H7 (cell line): Measurements from ENCODE around the gene PKD1L1. TPM values are rescaled to one million over a fixed set of nuclear protein-coding genes. Genes with fewer than 3 reads are reported as not detected.
A peak's percentile ranks its signal among the peaks of the same experiment; 100 is the strongest.

Experiments used
- DNase-seq: peaks from one replicate; pipeline ENCODE4 v3.0.0; 2012
- H3K27me3 ChIP-seq: 2 replicates; pipeline ENCODE4 v1.6.0; 2011; ENCODE audit warnings: mild to moderate bottlenecking, low read length; ENCODE audit not compliant: control insufficient read depth, insufficient read depth
- H3K36me3 ChIP-seq: replicated peaks from 2 replicates; pipeline ENCODE4 v1.5.1; 2011; ENCODE audit warnings: low read length; ENCODE audit not compliant: control insufficient read depth, insufficient read depth
- H3K4me3 ChIP-seq: 2 replicates; pipeline ENCODE4 v1.5.1; 2011; ENCODE audit warnings: low read depth, mild to moderate bottlenecking, control low read depth, low read length, moderate library complexity; ENCODE audit not compliant: insufficient read depth
- total RNA-seq: library from RNA; depleted of rRNA; stranded (reverse); fragments of >200 nt; shearing (Covaris generic); gene quantifications from 2 replicates; pipeline ENCODE4 v1.2.3, GENCODE V29; 2014

The PKD1L1 gene
- total RNA-seq, 1 experiment from 2014 or later = 0.07 TPM

DNA sequence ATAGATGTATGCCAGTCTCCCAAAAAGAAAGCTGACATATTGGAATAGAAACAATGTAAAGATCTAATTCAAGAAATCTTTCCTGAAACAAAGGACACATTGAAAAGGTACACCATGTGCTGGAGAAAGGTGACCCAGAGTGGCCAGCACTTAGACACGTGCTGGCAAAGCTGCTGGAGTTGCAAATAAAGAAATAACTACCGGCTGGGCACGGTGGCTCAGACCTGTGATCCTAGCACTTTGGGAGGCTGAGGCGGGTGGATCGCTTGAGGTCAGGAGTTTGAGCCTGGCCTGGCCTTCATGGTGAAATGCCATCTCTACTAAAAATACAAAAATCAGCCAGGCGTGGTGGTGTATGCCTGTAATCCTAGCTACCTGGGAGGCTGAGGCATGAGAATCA is 35.9 kb downstream of the PKD1L1 start:
- no peak overlapping the region for H3K4me3 ChIP-seq
- DNase-seq = no peak
- H3K36me3 ChIP-seq = no peaks in the 10 kb centered on the region
- H3K27me3 ChIP-seq = no peaks in the 10 kb centered on the region

DNA sequence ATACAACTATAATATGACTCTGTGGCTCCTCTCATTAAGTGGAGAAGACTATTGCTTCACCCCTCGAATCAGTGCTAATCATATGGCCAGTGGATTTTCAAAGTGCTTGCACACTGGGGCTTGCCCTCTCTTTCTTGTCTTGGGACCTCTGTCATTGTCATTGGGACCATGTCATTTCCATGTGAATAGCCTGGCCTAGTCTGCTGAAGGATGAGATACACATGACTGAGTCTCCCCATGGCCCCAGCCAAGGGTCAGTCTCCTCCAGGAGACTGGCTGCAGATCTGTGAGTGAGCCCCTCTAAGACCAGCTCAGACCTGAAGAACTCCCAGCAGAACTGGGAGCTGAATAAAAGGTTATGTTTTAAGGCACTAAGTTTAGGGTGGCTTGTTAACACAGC is 39.5 kb downstream of the PKD1L1 start:
- no peaks in the 10 kb centered on the region for H3K36me3 ChIP-seq
- H3K27me3 ChIP-seq = peaks cover 1% of the 10 kb centered on the region
- DNase-seq = no peak
- no peak overlapping the region for H3K4me3 ChIP-seq

DNA sequence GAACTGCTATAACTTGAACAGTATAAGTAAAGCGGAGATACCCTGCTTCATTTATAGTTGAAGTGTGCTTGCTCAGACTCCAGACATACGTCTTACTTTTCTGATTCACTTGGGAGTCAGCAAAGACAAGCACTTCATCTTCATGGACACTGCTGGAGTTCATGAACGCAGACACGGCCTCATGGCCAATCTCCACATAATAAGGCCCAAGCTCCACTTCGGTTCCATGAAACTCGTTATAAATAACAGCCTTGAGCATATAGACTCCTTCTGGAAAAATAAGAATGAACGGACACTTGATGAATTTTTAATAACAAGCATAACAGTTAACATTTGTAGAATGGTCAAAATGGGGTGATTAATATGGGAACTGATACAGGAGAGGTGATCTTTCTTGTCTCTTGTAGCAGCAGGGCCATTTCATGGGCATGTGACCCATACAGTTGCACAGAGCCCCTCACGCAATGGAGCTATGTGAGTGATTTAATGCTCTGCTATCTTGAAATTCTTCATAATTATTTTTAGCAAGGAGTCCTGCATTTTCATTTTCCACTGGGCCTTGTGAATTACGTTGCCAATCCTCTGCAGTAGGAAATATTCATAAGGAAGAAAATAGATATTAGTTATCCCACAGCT is 40.2 kb downstream of the PKD1L1 start:
- DNase-seq = no peak
- no peaks in the 10 kb centered on the region for H3K36me3 ChIP-seq
- no peak overlapping the region for H3K4me3 ChIP-seq
- peaks cover 1% of the 10 kb centered on the region for H3K27me3 ChIP-seq

DNA sequence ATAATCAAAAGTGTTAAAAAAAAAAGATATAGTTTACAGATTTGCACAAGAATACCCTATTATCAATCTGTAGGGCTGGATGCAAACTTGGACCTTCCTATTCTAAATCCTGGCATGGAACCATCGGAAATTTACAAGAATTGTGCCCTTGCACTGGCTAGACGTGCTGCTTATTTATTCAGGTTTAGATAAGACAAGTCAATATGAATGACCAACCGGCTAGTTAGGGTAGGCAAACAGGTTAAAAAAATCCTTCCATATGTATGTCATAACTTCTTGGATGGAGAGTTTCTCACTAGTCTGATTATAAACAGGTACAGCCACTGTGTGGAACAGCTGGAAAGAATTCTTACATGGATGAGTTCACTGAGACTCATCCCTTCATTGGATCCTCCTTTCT is 41.4 kb downstream of the PKD1L1 start:
- H3K27me3 ChIP-seq = peaks cover 1% of the 10 kb centered on the region
- H3K4me3 ChIP-seq = no peak overlapping the region
- DNase-seq = no peak
- H3K36me3 ChIP-seq = no peaks in the 10 kb centered on the region

DNA sequence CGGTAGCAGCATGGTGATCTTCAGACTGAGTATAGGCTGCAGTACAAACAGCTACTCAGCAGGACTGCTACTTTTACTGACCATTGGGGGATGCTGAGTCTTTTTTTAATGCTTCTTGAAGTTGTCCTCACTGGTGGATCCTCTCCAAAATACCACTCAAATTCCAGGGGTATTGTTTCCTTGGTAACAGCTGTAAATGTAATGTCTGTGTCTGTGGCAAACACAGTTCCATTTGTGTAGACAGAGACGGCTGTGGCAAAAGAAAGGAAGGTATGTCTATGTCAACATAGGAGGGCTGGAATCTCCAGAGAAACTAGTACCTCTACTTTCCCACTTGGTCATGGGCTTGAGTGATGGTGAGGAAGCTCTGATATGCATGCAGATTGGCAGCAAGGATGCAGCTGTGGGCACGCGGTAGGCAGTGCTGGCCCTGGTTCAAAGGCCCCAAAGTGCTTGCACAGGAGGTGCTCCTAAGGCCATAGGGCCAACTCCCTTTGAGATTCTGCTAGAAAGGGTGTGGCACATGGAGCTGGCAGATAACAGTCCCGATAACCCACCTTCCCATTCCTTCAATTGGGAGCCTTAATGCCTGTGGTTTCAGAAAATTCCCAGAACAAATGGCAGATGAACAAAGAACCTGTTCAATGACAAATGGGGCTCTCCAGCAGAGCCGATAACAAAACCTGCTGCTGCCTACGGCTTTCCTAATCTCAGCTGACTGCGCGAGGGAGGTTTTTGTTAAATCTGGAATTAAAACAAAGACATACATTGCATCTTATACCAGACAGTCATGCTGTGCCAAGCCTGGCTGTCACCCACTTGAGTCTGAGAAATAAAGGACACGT is 43.0 kb downstream of the PKD1L1 start:
- DNase-seq = peak; percentile 41
- Histone ChIP-seq H3K27me3 (peaks cover 1% of the 10 kb centered on the region), H3K36me3 (no peaks in the 10 kb centered on the region), H3K4me3 (no peak overlapping the region)

DNA sequence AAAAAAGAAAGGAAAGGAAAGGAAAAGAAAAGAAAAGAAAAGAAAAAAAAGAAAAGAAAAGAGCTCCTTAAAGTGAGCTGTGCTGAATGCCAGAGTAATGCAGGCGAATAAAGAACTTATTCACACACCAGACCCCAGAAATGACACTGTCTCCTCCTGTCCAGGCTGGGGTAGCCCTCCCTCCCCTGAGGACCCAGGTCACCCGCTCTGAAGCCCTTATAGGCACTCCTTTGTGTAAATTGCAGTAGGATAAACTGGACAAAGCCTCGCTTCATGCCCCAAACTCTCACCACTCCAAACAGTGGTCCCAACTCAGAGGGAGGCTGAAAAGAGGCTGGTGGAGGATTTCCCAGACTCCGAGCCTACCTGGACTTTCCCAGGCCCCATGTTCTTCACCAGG is 46.3 kb downstream of the PKD1L1 start:
- Histone ChIP-seq H3K27me3 (peaks cover 1% of the 10 kb centered on the region), H3K4me3 (no peak overlapping the region), H3K36me3 (no peaks in the 10 kb centered on the region)
- DNase-seq = no peak

DNA sequence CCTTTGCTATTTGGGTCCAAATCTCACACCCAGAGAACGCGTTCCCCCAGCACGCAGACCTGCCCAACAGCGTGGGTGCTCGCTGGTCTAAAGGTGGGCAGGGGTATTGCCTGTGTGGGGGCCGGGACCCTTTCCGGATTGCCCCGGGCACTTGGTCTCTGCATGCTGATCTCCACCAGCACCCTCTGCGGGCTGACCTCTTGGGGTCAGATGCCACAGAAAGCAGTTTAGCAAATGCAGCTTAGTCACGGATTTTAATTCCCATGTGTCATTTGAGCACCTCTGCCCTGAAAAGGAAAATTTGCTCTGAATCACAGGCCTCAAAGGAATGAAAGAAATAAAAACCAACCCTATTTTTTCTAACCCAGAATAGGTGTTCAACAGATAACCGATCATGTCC is 46.7 kb downstream of the PKD1L1 start:
- no peak overlapping the region for H3K4me3 ChIP-seq
- no peaks in the 10 kb centered on the region for H3K36me3 ChIP-seq
- peaks cover 1% of the 10 kb centered on the region for H3K27me3 ChIP-seq
- no peak for DNase-seq

DNA sequence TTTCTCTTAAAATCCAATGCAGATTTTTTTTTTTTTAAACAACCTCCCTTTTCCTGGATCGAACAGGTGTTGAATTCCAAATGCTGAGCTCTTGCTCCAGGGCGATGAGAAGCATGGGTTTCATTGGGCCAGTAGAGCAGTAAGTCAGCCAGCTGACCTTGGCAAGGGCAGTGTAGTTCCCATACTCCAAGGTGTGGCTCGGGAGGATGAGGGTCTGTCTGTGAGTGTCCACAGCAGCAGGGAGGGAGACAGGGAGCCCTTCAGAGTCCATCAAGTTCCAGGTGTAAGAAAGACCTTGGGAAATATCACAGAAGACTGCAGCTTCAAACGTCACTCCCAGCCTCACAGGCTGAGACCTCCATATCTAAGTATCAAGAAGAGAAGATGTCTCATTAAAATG is 50.4 kb downstream of the PKD1L1 start:
- no peaks in the 10 kb centered on the region for H3K36me3 ChIP-seq
- no peak for DNase-seq
- H3K27me3 ChIP-seq = no peaks in the 10 kb centered on the region
- no peak overlapping the region for H3K4me3 ChIP-seq

DNA sequence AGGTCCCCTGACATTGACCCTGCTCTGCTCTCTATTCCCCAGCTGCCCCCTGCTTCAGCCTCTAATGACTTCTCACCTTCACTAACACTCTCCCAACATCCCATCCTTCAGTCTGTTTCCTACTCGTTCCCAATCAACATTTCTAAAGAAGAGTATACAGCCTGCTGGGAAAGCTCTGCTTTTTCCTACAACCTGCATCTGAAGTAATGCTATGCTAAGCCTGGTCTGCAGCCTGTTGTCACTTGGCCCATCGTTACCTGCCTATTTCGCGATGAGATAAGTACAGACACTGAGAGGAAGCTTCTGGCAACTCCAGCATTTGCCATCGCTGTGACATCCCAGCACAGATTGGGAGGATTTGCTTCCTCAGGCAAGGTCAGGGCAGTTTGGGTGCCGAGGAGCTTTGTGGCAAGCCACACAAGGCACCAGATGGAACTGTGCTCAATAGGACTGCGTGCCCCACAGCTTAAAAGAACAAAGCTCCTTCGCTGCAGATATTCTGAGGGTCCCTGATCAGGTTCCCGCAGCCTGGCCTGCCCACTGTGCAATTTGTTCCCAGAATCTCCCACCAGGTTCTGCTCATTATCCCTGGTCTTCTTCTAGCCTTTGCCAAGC is 51.4 kb downstream of the PKD1L1 start:
- no peaks in the 10 kb centered on the region for H3K27me3 ChIP-seq
- peak; percentile 54 for DNase-seq
- no peaks in the 10 kb centered on the region for H3K36me3 ChIP-seq
- no peak overlapping the region for H3K4me3 ChIP-seq

DNA sequence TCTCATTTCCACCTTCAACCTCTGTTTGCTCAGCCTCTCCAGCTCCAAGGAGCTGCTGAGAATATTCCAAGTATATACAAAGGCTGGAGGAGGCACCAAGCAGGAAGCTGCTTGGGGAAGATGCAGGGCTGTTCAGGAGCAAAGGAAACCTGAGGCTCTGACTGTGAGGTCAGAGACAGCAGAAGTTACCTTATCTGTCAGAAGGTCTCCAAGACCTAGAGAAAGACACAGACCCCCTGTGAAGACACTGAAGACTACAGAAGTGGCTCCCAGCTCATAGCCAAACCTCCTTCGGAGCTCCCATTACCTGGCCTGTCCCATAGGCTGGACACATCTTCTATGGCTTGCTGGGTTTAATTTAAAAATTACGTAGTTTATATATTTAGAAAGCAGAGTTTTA is 53.2 kb downstream of the PKD1L1 start:
- no peaks in the 10 kb centered on the region for H3K36me3 ChIP-seq
- no peak for DNase-seq
- no peaks in the 10 kb centered on the region for H3K27me3 ChIP-seq
- H3K4me3 ChIP-seq = no peak overlapping the region

DNA sequence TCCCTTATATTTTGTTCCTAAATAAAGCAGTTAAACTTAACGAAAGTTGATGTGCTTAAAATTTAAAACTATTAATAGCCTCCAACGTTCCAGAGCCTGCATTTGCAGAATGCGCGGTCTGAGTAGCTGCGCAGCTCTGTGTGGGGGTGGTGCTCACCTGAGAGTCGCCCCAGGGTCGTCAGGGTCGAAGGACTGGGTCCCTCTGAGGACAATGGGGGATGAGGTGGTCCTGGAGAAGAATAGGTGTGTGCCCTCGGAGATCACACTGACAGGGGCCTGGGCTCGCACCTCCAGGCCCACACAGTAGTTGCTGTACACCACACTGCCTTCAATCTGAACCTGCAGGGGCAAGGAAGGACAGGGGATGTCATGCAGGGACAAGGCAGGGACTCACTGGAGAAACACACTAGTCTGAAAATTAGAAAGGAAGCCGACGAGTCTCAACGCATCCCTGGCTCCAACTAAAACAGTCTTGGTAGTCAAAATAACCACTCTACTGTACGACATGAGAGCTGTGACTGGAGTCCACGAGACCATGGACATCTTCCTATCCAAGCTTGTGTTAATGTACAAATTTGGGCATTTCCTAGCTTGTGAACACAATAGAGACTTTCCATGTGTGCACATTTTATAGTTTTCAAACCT is 54.4 kb downstream of the PKD1L1 start:
- no peaks in the 10 kb centered on the region for H3K36me3 ChIP-seq
- H3K27me3 ChIP-seq = no peaks in the 10 kb centered on the region
- no peak overlapping the region for H3K4me3 ChIP-seq
- DNase-seq = no peak

DNA sequence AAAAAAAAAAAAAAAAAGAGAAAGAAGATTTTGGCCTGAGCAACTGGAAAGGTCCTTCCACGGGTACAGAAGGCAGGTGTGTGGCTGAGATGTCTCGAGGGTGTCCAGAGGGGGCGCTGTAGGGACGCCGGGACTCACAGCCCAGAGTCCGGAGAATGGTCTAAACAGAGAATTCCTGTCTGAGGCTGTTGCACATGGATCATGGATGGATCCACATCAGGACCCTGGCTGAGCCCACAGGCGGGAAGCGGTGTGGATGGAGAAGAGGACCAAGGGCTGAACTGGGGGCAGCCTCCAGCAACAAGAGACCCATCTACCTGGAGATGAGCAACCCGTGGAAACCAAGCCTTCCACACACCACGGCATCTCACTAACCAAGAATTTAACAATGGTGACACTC is 55.0 kb downstream of the PKD1L1 start:
- H3K4me3 ChIP-seq = no peak overlapping the region
- no peaks in the 10 kb centered on the region for H3K27me3 ChIP-seq
- peak; percentile 83 for DNase-seq
- no peaks in the 10 kb centered on the region for H3K36me3 ChIP-seq

DNA sequence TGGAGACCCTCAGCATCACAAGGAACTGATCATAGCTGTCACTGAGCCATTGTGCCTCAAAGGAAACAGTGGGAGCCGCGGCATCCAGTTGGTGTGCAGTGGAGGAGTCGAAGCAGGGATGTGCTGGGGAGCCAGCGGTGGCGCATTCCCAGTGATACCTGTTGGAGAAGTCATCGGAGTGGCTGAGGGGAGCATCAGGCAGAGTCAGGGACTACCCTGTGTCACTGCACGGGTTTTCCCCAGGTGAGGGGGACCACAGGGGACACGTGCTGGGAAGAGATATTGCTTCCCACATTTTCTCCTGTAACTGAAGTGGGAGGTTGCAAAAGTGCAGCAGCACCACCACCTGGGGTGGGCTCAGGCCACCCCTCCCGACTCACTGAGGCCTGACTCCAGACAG is 57.7 kb downstream of the PKD1L1 start:
- no peaks in the 10 kb centered on the region for H3K36me3 ChIP-seq
- no peak for DNase-seq
- no peaks in the 10 kb centered on the region for H3K27me3 ChIP-seq
- H3K4me3 ChIP-seq = no peak overlapping the region

DNA sequence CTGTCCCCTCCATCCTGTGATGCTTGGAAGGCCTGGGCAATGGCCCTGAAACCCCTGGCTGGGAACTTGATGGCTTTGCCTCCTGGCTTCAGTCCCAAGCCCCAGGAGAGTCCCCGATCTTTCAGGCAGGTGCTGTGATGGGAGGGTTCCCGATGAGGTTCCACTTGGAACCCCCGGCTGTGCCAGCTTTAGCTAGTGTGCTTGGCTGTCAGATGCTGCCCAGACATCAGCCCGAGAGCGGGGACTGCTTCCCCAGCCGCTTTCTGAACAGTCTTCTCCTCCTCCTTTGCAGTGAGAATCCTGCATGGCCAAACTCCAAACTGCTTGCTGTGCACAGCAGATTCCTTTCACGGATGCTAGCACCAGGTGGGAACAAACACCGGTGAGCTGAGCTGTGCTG is 58.1 kb downstream of the PKD1L1 start:
- no peak for DNase-seq
- H3K27me3 ChIP-seq = no peaks in the 10 kb centered on the region

DNA sequence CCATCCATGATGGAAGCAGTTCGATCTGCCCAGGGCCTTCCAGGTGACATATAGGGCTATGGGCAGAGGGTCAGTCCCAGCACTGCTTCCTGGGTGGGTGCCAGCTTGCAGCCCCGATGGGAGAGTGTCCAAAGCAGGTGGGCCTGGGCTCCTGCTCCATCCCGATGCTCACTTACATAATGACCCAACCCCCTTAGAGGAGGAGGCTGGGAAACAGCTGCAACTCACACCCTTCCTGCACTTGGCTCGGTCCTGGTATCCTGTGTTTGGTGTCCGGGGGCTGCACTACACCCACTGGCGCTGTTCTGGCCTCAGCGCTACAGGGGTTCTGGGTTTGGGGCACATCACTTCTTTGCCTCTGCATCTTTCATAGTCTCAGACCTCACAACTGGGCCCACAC is 58.5 kb downstream of the PKD1L1 start:
- no peak for DNase-seq
- Histone ChIP-seq H3K36me3 (no peaks in the 10 kb centered on the region), H3K27me3 (no peaks in the 10 kb centered on the region), H3K4me3 (no peak overlapping the region)

More for the DNA sequence above, 58.1 kb downstream of the PKD1L1 start:
- H3K4me3 ChIP-seq = no peak overlapping the region
- H3K36me3 ChIP-seq = no peaks in the 10 kb centered on the region
